ENCODE results near the gene OR6J1.
A peak's percentile ranks its signal among the peaks of the same experiment; 100 is the strongest.
"Not testable (repeated sequence)": the region's sequence is repeated elsewhere in the genome, so short reads cannot be mapped to it uniquely, and the experiment has no call there.

The OR6J1 gene

GRCh38 chr14:22623047-22623446, 21.1 kb downstream of the OR6J1 start:
- TF ChIP-seq, protein P1, sequence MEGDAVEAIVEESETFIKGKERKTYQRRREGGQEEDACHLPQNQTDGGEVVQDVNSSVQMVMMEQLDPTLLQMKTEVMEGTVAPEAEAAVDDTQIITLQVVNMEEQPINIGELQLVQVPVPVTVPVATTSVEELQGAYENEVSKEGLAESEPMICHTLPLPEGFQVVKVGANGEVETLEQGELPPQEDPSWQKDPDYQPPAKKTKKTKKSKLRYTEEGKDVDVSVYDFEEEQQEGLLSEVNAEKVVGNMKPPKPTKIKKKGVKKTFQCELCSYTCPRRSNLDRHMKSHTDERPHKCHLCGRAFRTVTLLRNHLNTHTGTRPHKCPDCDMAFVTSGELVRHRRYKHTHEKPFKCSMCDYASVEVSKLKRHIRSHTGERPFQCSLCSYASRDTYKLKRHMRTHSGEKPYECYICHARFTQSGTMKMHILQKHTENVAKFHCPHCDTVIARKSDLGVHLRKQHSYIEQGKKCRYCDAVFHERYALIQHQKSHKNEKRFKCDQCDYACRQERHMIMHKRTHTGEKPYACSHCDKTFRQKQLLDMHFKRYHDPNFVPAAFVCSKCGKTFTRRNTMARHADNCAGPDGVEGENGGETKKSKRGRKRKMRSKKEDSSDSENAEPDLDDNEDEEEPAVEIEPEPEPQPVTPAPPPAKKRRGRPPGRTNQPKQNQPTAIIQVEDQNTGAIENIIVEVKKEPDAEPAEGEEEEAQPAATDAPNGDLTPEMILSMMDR (IDR thresholded peaks at IDR 0.05; ENCODE audit: low read depth, low read length): no peak
- no peak for DNase-seq (ENCODE audit: low read depth in 2 of 2)
- H3K4me3 ChIP-seq (replicated peaks in 1 of 2; ENCODE audit: low read depth in 2 of 2, low read length in 2 of 2): no peak overlapping the region

GRCh38 chr14:22622255-22622654, 21.9 kb downstream of the OR6J1 start:
- DNase-seq (ENCODE audit: low read depth in 2 of 2): peak; percentile 11 to 50
- no peak overlapping the region for H3K4me3 ChIP-seq (replicated peaks in 1 of 2; ENCODE audit: low read depth in 2 of 2, low read length in 2 of 2)
- TF ChIP-seq, protein P1 (IDR thresholded peaks at IDR 0.05; ENCODE audit: low read depth, low read length): no peak

- not testable (repeated sequence) for H3K4me3 ChIP-seq (replicated peaks in 1 of 2; ENCODE audit: low read depth in 2 of 2, low read length in 2 of 2); DNase-seq (ENCODE audit: low read depth in 2 of 2)
Measured at GRCh38 chr14:22615765-22616164, 28.4 kb downstream of the OR6J1 start.

DNA sequence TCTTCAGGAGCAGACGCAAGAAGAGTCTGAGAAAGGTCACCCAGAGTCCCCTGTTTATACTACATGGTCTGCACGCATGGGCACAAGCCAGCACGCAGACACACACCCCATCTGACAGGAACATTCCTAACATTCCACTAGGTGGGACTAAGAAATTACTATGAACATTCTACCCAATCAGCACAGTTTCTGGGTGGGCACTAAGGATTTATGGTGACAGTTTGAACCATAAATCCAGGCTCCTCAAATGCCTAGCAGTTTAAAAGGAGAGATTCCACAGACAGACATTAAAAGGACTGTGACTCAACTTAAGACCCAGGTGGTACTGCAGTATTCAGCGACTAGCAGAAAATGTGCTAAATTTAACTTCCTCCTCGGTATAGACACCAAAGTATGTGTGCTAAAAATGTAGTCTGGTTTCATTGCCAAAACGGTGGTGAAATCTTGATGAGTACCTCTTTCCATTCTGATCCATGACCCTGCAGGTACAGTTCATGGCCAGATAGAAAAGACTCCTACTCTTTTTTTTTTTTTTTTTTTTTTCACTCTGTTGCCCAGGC, 29.8 kb downstream of the OR6J1 start:
- TF ChIP-seq, protein P1 (IDR thresholded peaks at IDR 0.05; ENCODE audit: low read depth, low read length): no peak
- DNase-seq (ENCODE audit: low read depth in 2 of 2): peak; percentile 89 to 94
- no peak overlapping the region for H3K4me3 ChIP-seq (replicated peaks in 1 of 2; ENCODE audit: low read depth in 2 of 2, low read length in 2 of 2)

DNA sequence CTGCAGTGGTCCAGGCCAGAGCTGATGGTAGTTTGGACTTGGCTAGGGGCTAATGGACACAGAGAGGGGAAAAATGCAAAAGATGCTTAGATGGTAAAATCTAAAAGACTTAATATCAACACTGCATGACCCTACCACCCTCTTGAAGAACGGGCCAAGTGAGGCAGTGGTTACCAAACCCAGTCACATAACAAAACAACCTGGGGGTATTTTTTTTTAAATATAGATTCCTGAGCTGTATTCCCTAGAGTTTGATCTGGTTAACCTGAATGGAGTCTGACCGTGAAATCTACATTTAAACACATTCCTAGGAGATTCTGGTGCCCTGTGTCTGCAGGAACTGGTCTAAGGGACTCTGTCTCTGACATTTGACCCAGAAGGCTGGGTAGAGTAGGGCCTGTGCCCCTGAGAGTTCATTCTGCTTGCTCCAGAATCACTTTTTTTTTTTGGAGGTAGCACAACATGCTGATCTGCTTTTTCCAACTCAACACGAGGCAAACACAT, 30.4 kb downstream of the OR6J1 start:
- DNase-seq (ENCODE audit: low read depth in 2 of 2): no peak
- H3K4me3 ChIP-seq (replicated peaks in 1 of 2; ENCODE audit: low read depth in 2 of 2, low read length in 2 of 2): no peak overlapping the region
- TF ChIP-seq, protein P1 (IDR thresholded peaks at IDR 0.05; ENCODE audit: low read depth, low read length): no peak

GRCh38 chr14:22613106-22613695, 31.0 kb downstream of the OR6J1 start:
- no peak overlapping the region for H3K4me3 ChIP-seq (replicated peaks in 1 of 2; ENCODE audit: low read depth in 2 of 2, low read length in 2 of 2)
- TF ChIP-seq, protein P1 (IDR thresholded peaks at IDR 0.05; ENCODE audit: low read depth, low read length): no peak
- no peak for DNase-seq (ENCODE audit: low read depth in 2 of 2)

- no peak overlapping the region for H3K4me3 ChIP-seq (replicated peaks in 1 of 2; ENCODE audit: low read depth in 2 of 2, low read length in 2 of 2)
- DNase-seq (ENCODE audit: low read depth in 2 of 2): no peak
- TF ChIP-seq, protein P1 (IDR thresholded peaks at IDR 0.05; ENCODE audit: low read depth, low read length): no peak
Measured at GRCh38 chr14:22610931-22611330, 33.2 kb downstream of the OR6J1 start.

All from cardiac fibroblast (primary cell).